Loucy (cell line): ENCODE results near the gene MCHR2.

Source experiments
- EZH2phosphoT487 ChIP-seq: fragments of 200-600 bp; IDR thresholded peaks from 2 replicates; pipeline ENCODE4 v1.6.1; 2018; ENCODE audit warnings: antibody characterized with exemption, mild to moderate bottlenecking, moderate library complexity, borderline replicate concordance
- TF ChIP-seq, protein P1 (sequence below): fragments of 200-600 bp; sonication (generic); conservative IDR thresholded peaks from 2 replicates; pipeline ENCODE4 v1.5.1; 2014; ENCODE audit warnings: mild to moderate bottlenecking, antibody characterized with exemption, low read length

DNA sequence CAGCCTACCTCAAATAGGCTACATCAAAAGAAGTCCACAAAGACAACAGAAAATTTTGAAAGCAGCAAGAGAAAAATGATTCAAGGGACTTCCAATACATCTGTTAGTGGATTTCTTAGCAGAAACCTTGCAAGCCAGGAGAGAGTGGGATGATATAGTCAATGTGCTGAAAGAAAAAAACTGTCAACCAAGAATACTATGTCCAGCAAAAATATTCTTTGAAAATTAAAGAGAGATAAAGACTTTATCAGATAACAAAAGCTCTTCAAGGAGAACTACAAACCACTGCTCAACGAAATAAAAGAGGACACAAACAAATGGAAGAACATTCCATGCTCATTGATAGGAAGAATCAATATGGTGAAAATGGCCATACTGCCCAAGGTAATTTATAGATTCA is 34.0 kb downstream of the MCHR2 start:
- TF ChIP-seq, protein P1, sequence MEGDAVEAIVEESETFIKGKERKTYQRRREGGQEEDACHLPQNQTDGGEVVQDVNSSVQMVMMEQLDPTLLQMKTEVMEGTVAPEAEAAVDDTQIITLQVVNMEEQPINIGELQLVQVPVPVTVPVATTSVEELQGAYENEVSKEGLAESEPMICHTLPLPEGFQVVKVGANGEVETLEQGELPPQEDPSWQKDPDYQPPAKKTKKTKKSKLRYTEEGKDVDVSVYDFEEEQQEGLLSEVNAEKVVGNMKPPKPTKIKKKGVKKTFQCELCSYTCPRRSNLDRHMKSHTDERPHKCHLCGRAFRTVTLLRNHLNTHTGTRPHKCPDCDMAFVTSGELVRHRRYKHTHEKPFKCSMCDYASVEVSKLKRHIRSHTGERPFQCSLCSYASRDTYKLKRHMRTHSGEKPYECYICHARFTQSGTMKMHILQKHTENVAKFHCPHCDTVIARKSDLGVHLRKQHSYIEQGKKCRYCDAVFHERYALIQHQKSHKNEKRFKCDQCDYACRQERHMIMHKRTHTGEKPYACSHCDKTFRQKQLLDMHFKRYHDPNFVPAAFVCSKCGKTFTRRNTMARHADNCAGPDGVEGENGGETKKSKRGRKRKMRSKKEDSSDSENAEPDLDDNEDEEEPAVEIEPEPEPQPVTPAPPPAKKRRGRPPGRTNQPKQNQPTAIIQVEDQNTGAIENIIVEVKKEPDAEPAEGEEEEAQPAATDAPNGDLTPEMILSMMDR = no peak
- no peak for TF ChIP-seq EZH2phosphoT487
